PC-9 (cell line): ENCODE results near the gene FAM167B. TPM values are rescaled to one million over a fixed set of nuclear protein-coding genes. Genes with fewer than 3 reads are reported as not detected.

Source experiments
- BruUV-seq: library from RNA; stranded (reverse); fragments of 400-500 nt; replicated peaks from 2 replicates; lab custom pipeline; 2021; lab: Mats Ljungman, UMichigan
- CTCF ChIA-PET: fragments of 300-600 bp; sonication (Branson Sonifier 250); formaldehyde crosslinking; loops from one replicate; lab custom pipeline; 2022; ENCODE audit warnings: antibody characterized with exemption; lab: Charles Lee
- POLR2A ChIA-PET: fragments of 300-600 bp; sonication (Branson Sonifier 250); formaldehyde crosslinking; loops from one replicate; lab custom pipeline; 2022; ENCODE audit warnings: antibody characterized with exemption; ENCODE audit not compliant: unreplicated experiment; lab: Charles Lee
- DNase-seq, 2 experiments: peaks; one replicate each; pipeline versions ENCODE4 v3.0.0 to v3.0.0-alpha.2; 2015 to 2022; ENCODE audit warnings: mixed read lengths in 1 of 2
- H2AFZ ChIP-seq: fragments of 200-600 bp; sonication (generic); 2 replicates; pipeline ENCODE4 v1.8.1; 2017; ENCODE audit warnings: antibody characterized with exemption
- H3F3A ChIP-seq: fragments of 200-600 bp; sonication (generic); 2 replicates; pipeline ENCODE4 v1.8.1; 2017; ENCODE audit warnings: antibody characterized with exemption, mild to moderate bottlenecking, low read depth; ENCODE audit not compliant: insufficient read depth
- H3K27ac ChIP-seq: fragments of 200-600 bp; sonication (generic); 2 replicates; pipeline ENCODE4 v1.6.1; 2016; ENCODE audit warnings: mixed run types
- H3K27me3 ChIP-seq: fragments of 200-600 bp; sonication (generic); 2 replicates; pipeline ENCODE4 v1.6.1; 2016; ENCODE audit warnings: low read depth, mixed run types; ENCODE audit not compliant: insufficient read depth
- H3K36me3 ChIP-seq: fragments of 200-600 bp; sonication (generic); 2 replicates; pipeline ENCODE4 v1.6.1; 2016; ENCODE audit warnings: low read depth, mixed run types
- H3K4me1 ChIP-seq: fragments of 200-600 bp; sonication (generic); replicated peaks from 2 replicates; pipeline ENCODE4 v1.6.1; 2016; ENCODE audit warnings: mixed run types; ENCODE audit not compliant: insufficient read depth
- H3K4me2 ChIP-seq: fragments of 200-600 bp; sonication (generic); 2 replicates; pipeline ENCODE4 v1.6.1; 2017; ENCODE audit warnings: mixed run types
- H3K4me3 ChIP-seq: fragments of 200-600 bp; sonication (generic); 2 replicates; pipeline ENCODE4 v1.6.1; 2016; ENCODE audit warnings: mixed run types
- H3K79me2 ChIP-seq: fragments of 200-600 bp; sonication (generic); 2 replicates; pipeline ENCODE4 v1.6.1; 2017; ENCODE audit warnings: low read depth, mixed run types
- H3K9me2 ChIP-seq: fragments of 200-600 bp; sonication (generic); 2 replicates; pipeline ENCODE4 v1.8.1; 2017; ENCODE audit warnings: mild to moderate bottlenecking; ENCODE audit not compliant: insufficient read depth
- H3K9me3 ChIP-seq: fragments of 200-600 bp; sonication (generic); 2 replicates; pipeline ENCODE4 v1.8.1; 2016; ENCODE audit warnings: low read depth; ENCODE audit not compliant: insufficient read depth
- H4K20me1 ChIP-seq: fragments of 200-600 bp; sonication (generic); 2 replicates; pipeline ENCODE4 v1.8.1; 2017; ENCODE audit not compliant: insufficient read depth
- EZH2 ChIP-seq: fragments of 200-600 bp; sonication (generic); IDR thresholded peaks from 2 replicates; pipeline ENCODE4 v1.8.0; 2017; ENCODE audit warnings: antibody characterized with exemption, low read depth
- intact Hi-C: fragments of 100-400 bp; cut with micrococcal nuclease; formaldehyde crosslinking; loops from one replicate; pipeline ENCODE4 v1.10.0; 2022; ENCODE audit not compliant: unreplicated experiment
- total RNA-seq: library from RNA; stranded (reverse); gene quantifications from 2 replicates; pipeline ENCODE4 v1.2.3, GENCODE V29; 2021
- TF ChIP-seq, protein P1 (sequence below): fragments of 200-600 bp; sonication (generic); conservative IDR thresholded peaks from 2 replicates; pipeline ENCODE4 v1.6.1; 2017; ENCODE audit warnings: mixed run types, antibody characterized with exemption, mild to moderate bottlenecking, moderate library complexity

The FAM167B gene
- total RNA-seq, 1 experiment from 2014 or later: 1.6 TPM

DNA sequence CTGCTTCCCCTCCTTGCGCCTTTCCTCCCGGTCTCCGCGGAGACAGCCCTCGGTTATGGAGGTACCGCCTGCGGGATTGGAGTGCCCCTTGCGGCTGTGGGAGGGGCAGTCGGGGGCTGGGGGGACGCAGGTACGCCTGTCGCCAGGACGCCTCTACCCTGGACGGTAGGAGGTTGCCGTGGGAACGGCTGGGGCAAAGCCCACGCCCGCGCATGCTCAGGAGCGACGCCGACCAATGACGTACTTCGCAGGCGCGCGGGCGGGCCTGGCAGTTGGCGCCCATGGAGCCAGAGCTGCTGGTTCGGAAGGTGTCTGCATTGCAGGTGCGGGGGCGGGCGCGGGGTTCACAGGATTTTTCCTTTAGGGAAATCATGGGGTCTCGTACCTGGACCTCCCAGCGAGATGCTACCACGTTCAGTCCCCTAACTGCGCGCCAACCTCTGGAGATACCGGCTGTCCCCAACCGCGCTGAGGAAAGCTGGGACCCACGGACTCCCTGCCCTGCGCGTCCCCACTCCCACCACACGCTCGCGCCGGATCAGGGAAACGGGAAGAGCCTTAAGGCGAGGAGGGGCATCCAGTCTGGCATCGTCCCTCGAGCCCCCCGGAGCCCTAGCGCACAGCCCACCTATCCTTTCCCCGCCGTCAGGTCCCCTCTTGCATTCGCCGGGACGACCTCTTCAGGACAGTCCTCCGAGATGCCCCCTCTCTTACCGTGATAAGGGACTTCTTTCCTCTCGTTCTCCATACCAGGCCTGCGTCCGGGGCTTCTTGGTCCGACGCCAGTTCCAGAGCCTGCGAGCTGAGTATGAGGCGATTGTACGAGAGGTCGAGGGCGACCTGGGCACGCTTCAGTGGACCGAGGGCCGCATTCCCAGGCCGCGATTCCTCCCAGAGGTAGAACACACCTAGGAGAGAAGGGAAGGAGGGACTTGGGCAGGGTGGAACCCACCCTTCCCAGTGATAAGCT, 41.3 kb upstream of the FAM167B start, which contains the start of gene IQCC:
Gene IQCC (plus strand): TSS at position 271 of the 970 bp plus-strand sequence. CDS start 11 bp downstream, at position 282.
- TF ChIP-seq, protein P1, sequence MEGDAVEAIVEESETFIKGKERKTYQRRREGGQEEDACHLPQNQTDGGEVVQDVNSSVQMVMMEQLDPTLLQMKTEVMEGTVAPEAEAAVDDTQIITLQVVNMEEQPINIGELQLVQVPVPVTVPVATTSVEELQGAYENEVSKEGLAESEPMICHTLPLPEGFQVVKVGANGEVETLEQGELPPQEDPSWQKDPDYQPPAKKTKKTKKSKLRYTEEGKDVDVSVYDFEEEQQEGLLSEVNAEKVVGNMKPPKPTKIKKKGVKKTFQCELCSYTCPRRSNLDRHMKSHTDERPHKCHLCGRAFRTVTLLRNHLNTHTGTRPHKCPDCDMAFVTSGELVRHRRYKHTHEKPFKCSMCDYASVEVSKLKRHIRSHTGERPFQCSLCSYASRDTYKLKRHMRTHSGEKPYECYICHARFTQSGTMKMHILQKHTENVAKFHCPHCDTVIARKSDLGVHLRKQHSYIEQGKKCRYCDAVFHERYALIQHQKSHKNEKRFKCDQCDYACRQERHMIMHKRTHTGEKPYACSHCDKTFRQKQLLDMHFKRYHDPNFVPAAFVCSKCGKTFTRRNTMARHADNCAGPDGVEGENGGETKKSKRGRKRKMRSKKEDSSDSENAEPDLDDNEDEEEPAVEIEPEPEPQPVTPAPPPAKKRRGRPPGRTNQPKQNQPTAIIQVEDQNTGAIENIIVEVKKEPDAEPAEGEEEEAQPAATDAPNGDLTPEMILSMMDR: no peak; the same call in 1 of the 2 replicates
- no peak for TF ChIP-seq EZH2
- Histone ChIP-seq H3K27me3 (no peaks in the 10 kb centered on the region), H3K4me2 (peak within 1 kb of the TSS; percentile 97), H4K20me1 (no peaks in the 10 kb centered on the region), H3K79me2 (0 out of 2 replicates have a peak, but pooled peaks cover 15% of the 10 kb centered on the region), H3K4me1 (peaks cover 24% of the 10 kb centered on the region), H3K27ac (no peak within 1 kb of the TSS), H3K36me3 (0 out of 2 replicates have a peak, but pooled peaks cover 10% of the 10 kb centered on the region), H3F3A (peaks cover 43% of the 10 kb centered on the region), H3K9me2 (no peaks in the 10 kb centered on the region), H2AFZ (peak within 1 kb of the TSS; percentile 85), H3K9me3 (no peaks in the 10 kb centered on the region), H3K4me3 (peak within 1 kb of the TSS; percentile 78)
- POLR2A ChIA-PET: interaction anchor here (0.6 to 1.2 kb wide), 3 partner anchors 86 to 189 kb away, joined by 3 to 9 read pairs (median 3); partner anchors contain the start of gene BSDC1
- CTCF ChIA-PET: interaction anchor here (0.5 to 1.0 kb wide), 2 partner anchors 128 to 294 kb away, joined by 3 to 14 read pairs; no protein-coding TSS in a partner anchor
- intact Hi-C loops: no loop called here
- TSS peak; percentile 76 for BruUV-seq
- peak; percentile 82 to 91 for DNase-seq

GRCh38 chr1:32208469-32208868, 38.6 kb upstream of the FAM167B start:
- H3K4me1 ChIP-seq: peaks cover 24% of the 10 kb centered on the region
- H2AFZ ChIP-seq: no peak overlapping the region
- ChIA-PET POLR2A (interaction anchor here (0.6 kb wide), 1 partner anchor 168 kb away, joined by 5 read pairs; no protein-coding TSS in a partner anchor), CTCF (no interaction called here)
- H3K4me2 ChIP-seq: peak overlapping the region; percentile 23
- H3K4me3 ChIP-seq: no peak overlapping the region
- BruUV-seq: no TSS peak
- H3K9me2 ChIP-seq: no peaks in the 10 kb centered on the region
- H3K27me3 ChIP-seq: no peaks in the 10 kb centered on the region
- 0 out of 2 replicates have a peak, but pooled peaks cover 10% of the 10 kb centered on the region for H3K36me3 ChIP-seq
- TF ChIP-seq EZH2: no peak
- TF ChIP-seq, protein P1: no peak
- no peak for DNase-seq
- peaks cover 51% of the 10 kb centered on the region for H3F3A ChIP-seq
- 0 out of 2 replicates have a peak, but pooled peaks cover 15% of the 10 kb centered on the region for H3K79me2 ChIP-seq
- intact Hi-C loops: no loop called here
- H3K27ac ChIP-seq: no peak overlapping the region
- no peaks in the 10 kb centered on the region for H3K9me3 ChIP-seq
- no peaks in the 10 kb centered on the region for H4K20me1 ChIP-seq

GRCh38 chr1:32208891-32209328, 38.1 kb upstream of the FAM167B start, which contains the start of gene DCDC2B:
Gene DCDC2B (plus strand): TSS chr1:32209089. CDS start chr1:32209094, 5 bp downstream.
- no peaks in the 10 kb centered on the region for H3K27me3 ChIP-seq
- DNase-seq: peak; percentile 83 to 93
- peak within 1 kb of the TSS; percentile 23 for H3K4me2 ChIP-seq
- no TSS peak for BruUV-seq
- H3K36me3 ChIP-seq: 0 out of 2 replicates have a peak, but pooled peaks cover 10% of the 10 kb centered on the region
- no peak within 1 kb of the TSS for H2AFZ ChIP-seq
- H3K79me2 ChIP-seq: 0 out of 2 replicates have a peak, but pooled peaks cover 15% of the 10 kb centered on the region
- H3K4me3 ChIP-seq: no peak within 1 kb of the TSS
- CTCF ChIA-PET: interaction anchor here (0.6 kb wide), 1 partner anchor 136 kb away, joined by 13 read pairs; the partner anchor contains the start of gene TMEM39B
- intact Hi-C loops: no loop called here
- TF ChIP-seq, protein P1: no peak
- no peak for TF ChIP-seq EZH2
- H3K27ac ChIP-seq: no peak within 1 kb of the TSS
- no peaks in the 10 kb centered on the region for H4K20me1 ChIP-seq
- H3K9me2 ChIP-seq: no peaks in the 10 kb centered on the region
- peaks cover 24% of the 10 kb centered on the region for H3K4me1 ChIP-seq
- POLR2A ChIA-PET: interaction anchor here (0.6 kb wide), 1 partner anchor 167 kb away, joined by 5 read pairs; no protein-coding TSS in a partner anchor
- no peaks in the 10 kb centered on the region for H3K9me3 ChIP-seq
- H3F3A ChIP-seq: peaks cover 51% of the 10 kb centered on the region
